ENCODE results near the gene CER1.

The CER1 gene

GRCh38 chr9:14722391-14723035 is at the start of gene CER1:
Gene CER1, minus strand, starts transcription at chr9:14722733. Its CDS starts 61 bp downstream, at chr9:14722672.
- DNase-seq (ENCODE audit: low read depth in 3 of 3, low spot score in 1 of 3) = no peak

GRCh38 chr9:14770592-14770991 is 48.1 kb upstream of the CER1 start:
- DNase-seq (ENCODE audit: low read depth in 3 of 3, low spot score in 1 of 3) = no peak

- DNase-seq (ENCODE audit: low read depth in 3 of 3, low spot score in 1 of 3) = no peak
These were observed 46.7 kb upstream of the CER1 start for GRCh38 chr9:14769230-14769571.

GRCh38 chr9:14768405-14769229 is 46.1 kb upstream of the CER1 start:
- DNase-seq (ENCODE audit: low read depth in 3 of 3, low spot score in 1 of 3) = no peak

- DNase-seq (ENCODE audit: low read depth in 3 of 3, low spot score in 1 of 3) = no peak
These were observed 43.8 kb upstream of the CER1 start for GRCh38 chr9:14766299-14766698.

- no peak for DNase-seq (ENCODE audit: low read depth in 3 of 3, low spot score in 1 of 3)
These were observed 39.1 kb upstream of the CER1 start for GRCh38 chr9:14761584-14761983.

- no peak for DNase-seq (ENCODE audit: low read depth in 3 of 3, low spot score in 1 of 3)
These were observed 37.5 kb upstream of the CER1 start for GRCh38 chr9:14760060-14760459.

- no peak for DNase-seq (ENCODE audit: low read depth in 3 of 3, low spot score in 1 of 3)
These were observed 33.8 kb upstream of the CER1 start for GRCh38 chr9:14756291-14756690.

GRCh38 chr9:14752871-14753270 is 30.3 kb upstream of the CER1 start:
- no peak for DNase-seq (ENCODE audit: low read depth in 3 of 3, low spot score in 1 of 3)

GRCh38 chr9:14752271-14752670 is 29.7 kb upstream of the CER1 start:
- no peak for DNase-seq (ENCODE audit: low read depth in 3 of 3, low spot score in 1 of 3)

- DNase-seq (ENCODE audit: low read depth in 3 of 3, low spot score in 1 of 3) = no peak
These were observed 28.3 kb upstream of the CER1 start for GRCh38 chr9:14750821-14751220.

GRCh38 chr9:14749741-14750211 is 27.2 kb upstream of the CER1 start:
- DNase-seq (ENCODE audit: low read depth in 3 of 3, low spot score in 1 of 3) = no peak

- no peak for DNase-seq (ENCODE audit: low read depth in 3 of 3, low spot score in 1 of 3)
These were observed 25.8 kb upstream of the CER1 start for GRCh38 chr9:14748373-14748772.

- no peak for DNase-seq (ENCODE audit: low read depth in 3 of 3, low spot score in 1 of 3)
These were observed 24.6 kb upstream of the CER1 start for GRCh38 chr9:14747111-14747510.

GRCh38 chr9:14746626-14747025 is 24.1 kb upstream of the CER1 start:
- DNase-seq (ENCODE audit: low read depth in 3 of 3, low spot score in 1 of 3) = no peak

GRCh38 chr9:14744768-14745167 is 22.2 kb upstream of the CER1 start:
- no peak for DNase-seq (ENCODE audit: low read depth in 3 of 3, low spot score in 1 of 3)

- no peak for DNase-seq (ENCODE audit: low read depth in 3 of 3, low spot score in 1 of 3)
These were observed 18.8 kb upstream of the CER1 start for GRCh38 chr9:14741369-14741768.

- DNase-seq (ENCODE audit: low read depth in 3 of 3, low spot score in 1 of 3) = no peak
These were observed 10.6 kb upstream of the CER1 start for GRCh38 chr9:14733133-14733532.

GRCh38 chr9:14731294-14731981 is 8.9 kb upstream of the CER1 start:
- DNase-seq (ENCODE audit: low read depth in 3 of 3, low spot score in 1 of 3) = no peak

GRCh38 chr9:14730461-14730898 is 7.9 kb upstream of the CER1 start:
- no peak for DNase-seq (ENCODE audit: low read depth in 3 of 3, low spot score in 1 of 3)

GRCh38 chr9:14723301-14723700 is 768 bp upstream of the CER1 start:
- DNase-seq (ENCODE audit: low read depth in 3 of 3, low spot score in 1 of 3) = no peak

Data from stimulated activated CD4-positive, alpha-beta T cell treated with anti-CD3 and anti-CD28 coated beads, TNF-alpha, amount 100 ng/mL, for 1 hour (primary cell).